Measurements from ENCODE around the gene KCP. TPM values are rescaled to one million over a fixed set of nuclear protein-coding genes. Genes with fewer than 3 reads are reported as not detected.

KCP gene
- total and polyA plus RNA-seq, 2 experiments from 2014 or later, result 0.76 to 1.1 TPM

DNA sequence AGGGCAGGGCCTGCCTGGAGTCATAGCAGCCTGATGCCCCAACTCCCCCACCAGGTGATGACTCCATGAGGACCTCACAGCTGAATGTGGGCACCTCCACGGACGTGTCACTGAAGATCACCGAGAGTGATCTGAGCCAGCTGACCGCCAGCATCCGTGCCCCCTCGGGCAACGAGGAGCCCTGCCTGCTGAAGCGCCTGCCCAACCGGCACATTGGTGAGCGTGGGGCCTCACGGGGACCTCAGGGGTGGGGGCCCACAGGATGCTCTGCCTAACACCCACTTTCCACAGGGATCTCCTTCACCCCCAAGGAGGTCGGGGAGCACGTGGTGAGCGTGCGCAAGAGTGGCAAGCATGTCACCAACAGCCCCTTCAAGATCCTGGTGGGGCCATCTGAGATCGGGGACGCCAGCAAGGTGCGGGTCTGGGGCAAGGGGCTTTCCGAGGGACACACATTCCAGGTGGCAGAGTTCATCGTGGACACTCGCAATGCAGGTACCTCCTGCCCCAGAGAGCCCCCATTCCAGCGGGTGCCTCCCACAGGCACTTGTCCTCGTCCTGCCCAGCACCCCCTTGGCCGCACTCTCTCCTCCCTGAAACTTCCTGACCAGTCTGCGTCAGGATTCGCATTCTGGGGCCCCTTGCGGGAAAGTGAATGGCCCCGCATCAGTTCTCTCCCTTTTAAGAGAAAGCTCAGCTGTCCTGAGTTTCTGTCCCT, 57.8 kb downstream of the KCP start (continued):
- no peak for TF ChIP-seq ZNF462 (CRISPR knock-in tag; IDR thresholded peaks at IDR 0.05)
- TF ChIP-seq EZH2phosphoT487 (IDR thresholded peaks at IDR 0.05; ENCODE audit: unreplicated experiment), result no peak
- no peak for TF ChIP-seq EZH2 (IDR thresholded peaks at IDR 0.05; ENCODE audit: low read depth, unreplicated experiment)
- no peak for TF ChIP-seq POLR2AphosphoS5 (IDR thresholded peaks at IDR 0.05; ENCODE audit: low read depth)
- TF ChIP-seq ZNF114 (CRISPR knock-in tag; IDR thresholded peaks at IDR 0.05), result no peak
- no peak for TF ChIP-seq JUNB (IDR thresholded peaks at IDR 0.05; ENCODE audit: unreplicated experiment)
- TF ChIP-seq NANOG (IDR thresholded peaks at IDR 0.05; ENCODE audit: borderline replicate concordance), result no peak
- no peak for TF ChIP-seq CREB1 (CRISPR knock-in tag; IDR thresholded peaks at IDR 0.05; ENCODE audit: low read depth)
- TF ChIP-seq ZNF331 (CRISPR knock-in tag; IDR thresholded peaks at IDR 0.05; ENCODE audit: low read depth), result no peak

GRCh38 chr7:128849804-128850490, 60.6 kb downstream of the KCP start:
- no peak for DNase-seq (ENCODE audit: low spot score)
- Mint-ChIP-seq H3K36me3 (ENCODE audit: low read depth) (no peaks in the 10 kb centered on the region), H3K27ac (no peak overlapping the region), H3K9me3 (no peaks in the 10 kb centered on the region), H3K4me1 (no peaks in the 10 kb centered on the region; the same call in 2 of the 3 replicates), H3K4me3 (no peak overlapping the region), H3K27me3 (ENCODE audit: insufficient read depth, low read depth, poor library complexity) (peaks cover 9% of the 10 kb centered on the region)
- no peak for ATAC-seq
- Histone ChIP-seq H2AFZ (no peak overlapping the region), H3K27ac (ENCODE audit: low read depth) (no peak overlapping the region), H3K4me1 (ENCODE audit: insufficient read depth) (no peaks in the 10 kb centered on the region), H3F3A (replicated peaks; ENCODE audit: low read depth) (no peaks in the 10 kb centered on the region), H3K4me2 (no peak overlapping the region), H3K79me2 (replicated peaks; ENCODE audit: insufficient read depth) (no peaks in the 10 kb centered on the region), H3K27me3 (ENCODE audit: insufficient read depth) (no peaks in the 10 kb centered on the region), H3K36me3 (ENCODE audit: insufficient read depth) (no peaks in the 10 kb centered on the region), H3K4me3 (no peak overlapping the region), H3K9me2 (ENCODE audit: insufficient read depth) (no peaks in the 10 kb centered on the region), H4K20me1 (replicated peaks; ENCODE audit: insufficient read depth) (no peaks in the 10 kb centered on the region)
- TF ChIP-seq, protein P1, sequence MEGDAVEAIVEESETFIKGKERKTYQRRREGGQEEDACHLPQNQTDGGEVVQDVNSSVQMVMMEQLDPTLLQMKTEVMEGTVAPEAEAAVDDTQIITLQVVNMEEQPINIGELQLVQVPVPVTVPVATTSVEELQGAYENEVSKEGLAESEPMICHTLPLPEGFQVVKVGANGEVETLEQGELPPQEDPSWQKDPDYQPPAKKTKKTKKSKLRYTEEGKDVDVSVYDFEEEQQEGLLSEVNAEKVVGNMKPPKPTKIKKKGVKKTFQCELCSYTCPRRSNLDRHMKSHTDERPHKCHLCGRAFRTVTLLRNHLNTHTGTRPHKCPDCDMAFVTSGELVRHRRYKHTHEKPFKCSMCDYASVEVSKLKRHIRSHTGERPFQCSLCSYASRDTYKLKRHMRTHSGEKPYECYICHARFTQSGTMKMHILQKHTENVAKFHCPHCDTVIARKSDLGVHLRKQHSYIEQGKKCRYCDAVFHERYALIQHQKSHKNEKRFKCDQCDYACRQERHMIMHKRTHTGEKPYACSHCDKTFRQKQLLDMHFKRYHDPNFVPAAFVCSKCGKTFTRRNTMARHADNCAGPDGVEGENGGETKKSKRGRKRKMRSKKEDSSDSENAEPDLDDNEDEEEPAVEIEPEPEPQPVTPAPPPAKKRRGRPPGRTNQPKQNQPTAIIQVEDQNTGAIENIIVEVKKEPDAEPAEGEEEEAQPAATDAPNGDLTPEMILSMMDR (conservative IDR thresholded peaks at IDR 0.05; ENCODE audit: low read depth in 2 of 2), result no peak
- TF ChIP-seq NANOG (IDR thresholded peaks at IDR 0.05; ENCODE audit: borderline replicate concordance), result no peak
- no peak for TF ChIP-seq EZH2 (IDR thresholded peaks at IDR 0.05; ENCODE audit: low read depth, unreplicated experiment)
